OCI-LY1 (cell line): ENCODE results near the gene DCLK1.

Experiments used
- H2AFZ ChIP-seq: fragments of 200-600 bp; sonication (generic), shearing (Covaris generic); 2 replicates; pipeline ENCODE4 v1.6.0; 2014; ENCODE audit warnings: antibody characterized with exemption, mild to moderate bottlenecking, low read length
- H3F3A ChIP-seq: fragments of 200-600 bp; sonication (generic), shearing (Covaris generic); 2 replicates; pipeline ENCODE4 v1.6.0; 2014; ENCODE audit warnings: mild to moderate bottlenecking, antibody characterized with exemption, low read length, moderate library complexity; ENCODE audit not compliant: insufficient read depth
- H3K27ac ChIP-seq: fragments of 200-600 bp; sonication (generic); 2 replicates; pipeline ENCODE4 v1.5.1; 2014; ENCODE audit warnings: low read length, mixed run types, mild to moderate bottlenecking, low read depth; ENCODE audit not compliant: poor library complexity, severe bottlenecking
- H3K27me3 ChIP-seq: fragments of 200-600 bp; sonication (generic); 2 replicates; pipeline ENCODE4 v1.6.0; 2014; ENCODE audit warnings: antibody characterized with exemption, mild to moderate bottlenecking, low read length, moderate library complexity; ENCODE audit not compliant: insufficient read depth
- H3K36me3 ChIP-seq: fragments of 200-600 bp; sonication (generic); 2 replicates; pipeline ENCODE4 v1.6.1; 2014; ENCODE audit warnings: mild to moderate bottlenecking, antibody characterized with exemption, low read length, moderate library complexity, mixed read lengths; ENCODE audit not compliant: insufficient read depth
- H3K4me1 ChIP-seq: fragments of 200-600 bp; sonication (generic); 2 replicates; pipeline ENCODE4 v1.5.1; 2014; ENCODE audit warnings: mild to moderate bottlenecking, low read length, moderate library complexity; ENCODE audit not compliant: insufficient read depth, severe bottlenecking
- H3K4me2 ChIP-seq: fragments of 200-600 bp; sonication (generic), shearing (Covaris generic); 2 replicates; pipeline ENCODE4 v1.6.1; 2014; ENCODE audit warnings: low read length
- H3K4me3 ChIP-seq: fragments of 200-600 bp; sonication (generic); 2 replicates; pipeline ENCODE4 v1.5.1; 2014; ENCODE audit warnings: low read length, low read depth, mild to moderate bottlenecking, mixed read lengths; ENCODE audit not compliant: poor library complexity, severe bottlenecking
- H3K79me2 ChIP-seq: fragments of 200-600 bp; shearing (Covaris generic); 2 replicates; pipeline ENCODE4 v1.6.1; 2016; ENCODE audit warnings: mixed run types, low read length, mixed read lengths; ENCODE audit not compliant: insufficient read depth
- H3K9ac ChIP-seq: fragments of 200-600 bp; sonication (generic), shearing (Covaris generic); 2 replicates; pipeline ENCODE4 v1.6.1; 2014; ENCODE audit warnings: mild to moderate bottlenecking, low read length, mixed read lengths
- H3K9me2 ChIP-seq: fragments of 200-600 bp; sonication (generic), shearing (Covaris generic); 2 replicates; pipeline ENCODE4 v1.6.1; 2014; ENCODE audit warnings: low read depth, mild to moderate bottlenecking, low read length, mixed read lengths
- H3K9me3 ChIP-seq: fragments of 200-600 bp; shearing (Covaris generic); 2 replicates; pipeline ENCODE4 v1.6.1; 2014; ENCODE audit warnings: low read length, mixed read lengths
- H4K20me1 ChIP-seq: fragments of 200-600 bp; sonication (generic), shearing (Covaris generic); 2 replicates; pipeline ENCODE4 v1.6.0; 2016; ENCODE audit warnings: mild to moderate bottlenecking, low read length; ENCODE audit not compliant: insufficient read depth
- EZH2 ChIP-seq: fragments of 200-600 bp; sonication (generic), shearing (Covaris generic); IDR thresholded peaks from 2 replicates; pipeline ENCODE4 v1.8.0; 2017; ENCODE audit warnings: borderline replicate concordance, mixed run types, mild to moderate bottlenecking, antibody characterized with exemption, low read length, moderate library complexity, mixed read lengths
- TF ChIP-seq, protein P1 (sequence below): fragments of 200-600 bp; sonication (generic), shearing (Covaris generic); IDR thresholded peaks from 2 replicates; pipeline ENCODE4 v1.5.1; 2017; ENCODE audit warnings: mild to moderate bottlenecking, antibody characterized with exemption, low read length, moderate library complexity, mixed read lengths

DCLK1 gene

DNA sequence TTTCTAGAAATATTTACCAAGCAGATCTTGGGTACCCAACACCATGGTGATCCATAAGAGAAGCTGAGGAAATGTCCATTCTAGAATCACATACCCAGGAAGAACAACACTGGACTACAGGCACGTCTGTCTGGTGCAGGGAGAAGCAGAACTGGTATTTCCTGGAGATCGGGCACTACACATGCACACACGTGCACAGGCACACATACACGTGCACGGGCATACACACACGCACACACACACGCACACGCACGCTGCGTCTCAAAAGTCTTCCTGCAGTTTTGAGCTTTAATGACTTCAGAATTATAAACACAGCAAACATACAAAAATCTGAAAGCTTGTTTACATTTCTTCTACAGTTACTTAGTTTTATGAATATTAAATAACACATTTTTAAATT, 189.8 kb downstream of the DCLK1 start:
- Histone ChIP-seq H3K36me3 (no peaks in the 10 kb centered on the region), H3K9me2 (no peaks in the 10 kb centered on the region), H3K27me3 (no peaks in the 10 kb centered on the region), H3K9me3 (no peaks in the 10 kb centered on the region), H3K27ac (no peak overlapping the region), H3K4me1 (no peaks in the 10 kb centered on the region), H3F3A (no peaks in the 10 kb centered on the region), H3K4me2 (no peak overlapping the region), H4K20me1 (no peaks in the 10 kb centered on the region), H3K79me2 (no peaks in the 10 kb centered on the region), H3K4me3 (no peak overlapping the region), H2AFZ (no peak overlapping the region), H3K9ac (no peak overlapping the region)
- TF ChIP-seq, protein P1, sequence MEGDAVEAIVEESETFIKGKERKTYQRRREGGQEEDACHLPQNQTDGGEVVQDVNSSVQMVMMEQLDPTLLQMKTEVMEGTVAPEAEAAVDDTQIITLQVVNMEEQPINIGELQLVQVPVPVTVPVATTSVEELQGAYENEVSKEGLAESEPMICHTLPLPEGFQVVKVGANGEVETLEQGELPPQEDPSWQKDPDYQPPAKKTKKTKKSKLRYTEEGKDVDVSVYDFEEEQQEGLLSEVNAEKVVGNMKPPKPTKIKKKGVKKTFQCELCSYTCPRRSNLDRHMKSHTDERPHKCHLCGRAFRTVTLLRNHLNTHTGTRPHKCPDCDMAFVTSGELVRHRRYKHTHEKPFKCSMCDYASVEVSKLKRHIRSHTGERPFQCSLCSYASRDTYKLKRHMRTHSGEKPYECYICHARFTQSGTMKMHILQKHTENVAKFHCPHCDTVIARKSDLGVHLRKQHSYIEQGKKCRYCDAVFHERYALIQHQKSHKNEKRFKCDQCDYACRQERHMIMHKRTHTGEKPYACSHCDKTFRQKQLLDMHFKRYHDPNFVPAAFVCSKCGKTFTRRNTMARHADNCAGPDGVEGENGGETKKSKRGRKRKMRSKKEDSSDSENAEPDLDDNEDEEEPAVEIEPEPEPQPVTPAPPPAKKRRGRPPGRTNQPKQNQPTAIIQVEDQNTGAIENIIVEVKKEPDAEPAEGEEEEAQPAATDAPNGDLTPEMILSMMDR: no peak
- no peak for TF ChIP-seq EZH2

DNA sequence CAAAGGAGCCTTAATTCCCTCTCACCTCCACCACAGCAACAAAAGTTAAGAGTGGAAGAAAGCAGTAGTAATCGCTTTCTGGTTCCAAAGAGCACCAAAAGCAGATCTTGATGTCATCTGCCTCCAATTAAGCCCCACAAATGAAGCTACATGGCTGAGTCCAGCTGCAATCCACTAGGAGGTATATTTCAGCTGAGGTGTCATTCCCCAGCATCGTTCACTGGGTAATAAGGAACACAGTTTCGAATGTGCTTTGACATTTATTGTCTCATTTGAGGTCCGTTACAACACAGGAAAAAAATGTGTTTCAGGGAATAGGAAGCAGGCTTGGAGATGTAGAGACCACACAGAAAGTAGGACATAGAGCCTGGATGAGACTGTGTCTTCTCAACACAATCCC, 190.4 kb downstream of the DCLK1 start:
- H3K4me2 ChIP-seq: no peak overlapping the region
- no peak overlapping the region for H3K27ac ChIP-seq
- no peaks in the 10 kb centered on the region for H3K36me3 ChIP-seq
- no peaks in the 10 kb centered on the region for H3K79me2 ChIP-seq
- TF ChIP-seq EZH2: no peak
- TF ChIP-seq, protein P1: no peak
- H3K27me3 ChIP-seq: no peaks in the 10 kb centered on the region
- no peaks in the 10 kb centered on the region for H3F3A ChIP-seq
- no peaks in the 10 kb centered on the region for H3K4me1 ChIP-seq
- no peaks in the 10 kb centered on the region for H3K9me3 ChIP-seq
- H4K20me1 ChIP-seq: no peaks in the 10 kb centered on the region
- H3K4me3 ChIP-seq: no peak overlapping the region
- H3K9me2 ChIP-seq: no peaks in the 10 kb centered on the region
- H2AFZ ChIP-seq: no peak overlapping the region
- H3K9ac ChIP-seq: no peak overlapping the region

DNA sequence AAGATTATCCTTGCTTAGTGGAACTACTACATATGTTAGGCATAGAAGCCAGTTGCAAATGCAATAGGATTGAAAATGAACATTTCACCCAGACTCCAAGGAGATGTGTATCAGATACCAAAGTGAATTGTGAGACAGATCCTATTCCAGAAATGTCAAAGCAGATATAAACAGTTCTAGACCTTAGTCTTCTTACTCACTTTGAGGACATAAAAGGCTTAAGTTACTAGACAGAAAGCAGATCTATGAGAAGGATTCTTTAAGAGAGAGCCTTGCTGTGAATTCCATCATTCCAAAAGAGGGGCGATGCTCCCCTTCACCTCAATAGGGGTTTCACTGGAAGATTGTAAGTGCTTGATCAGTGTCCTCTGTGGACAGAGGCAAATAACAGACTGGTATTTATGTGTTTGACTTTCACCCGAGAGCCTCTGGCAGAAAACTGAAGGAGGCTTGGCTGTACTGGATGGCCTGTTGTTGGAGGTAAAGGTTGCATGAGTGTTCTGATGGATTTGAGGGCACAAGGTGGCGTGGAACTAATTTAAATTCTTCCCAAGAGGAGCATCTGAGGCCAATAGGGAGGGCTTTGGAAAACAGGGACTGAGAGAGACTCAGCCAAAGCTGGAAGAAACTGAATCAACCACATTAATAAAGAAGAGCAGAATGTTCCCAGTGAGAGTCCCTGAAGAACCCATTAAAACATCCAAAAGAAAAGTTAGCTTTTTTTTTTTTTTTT, 194.8 kb downstream of the DCLK1 start:
- Histone ChIP-seq H3K9me2 (no peaks in the 10 kb centered on the region), H3K9me3 (no peaks in the 10 kb centered on the region), H3K36me3 (no peaks in the 10 kb centered on the region), H3F3A (no peaks in the 10 kb centered on the region), H3K27me3 (no peaks in the 10 kb centered on the region), H3K27ac (no peak overlapping the region), H3K9ac (no peak overlapping the region), H3K4me3 (no peak overlapping the region), H4K20me1 (no peaks in the 10 kb centered on the region), H2AFZ (no peak overlapping the region), H3K4me2 (no peak overlapping the region), H3K4me1 (no peaks in the 10 kb centered on the region), H3K79me2 (no peaks in the 10 kb centered on the region)
- TF ChIP-seq EZH2: no peak
- TF ChIP-seq, protein P1: no peak
